ENCODE results near the gene KDM4B. TPM values are rescaled to one million over a fixed set of nuclear protein-coding genes. Genes with fewer than 3 reads are reported as not detected.

Gene KDM4B
- total and polyA plus RNA-seq, 12 donors, result 12.4 to 35.8 (median 30.3) TPM

- no peak for DNase-seq
Observed at GRCh38 chr19:5048727-5049553, 80.0 kb downstream of the KDM4B start.

GRCh38 chr19:5049561-5049960, 80.6 kb downstream of the KDM4B start:
- Histone ChIP-seq H3K4me1 (peaks cover 19 to 66% (median 44%) of the 10 kb centered on the region in 9 donors), H3K4me3 (no peak overlapping the region), H3K27me3 (no peaks in the 10 kb centered on the region), H3K27ac (no peak overlapping the region), H3K36me3 (peaks cover 0 to 67% (median 7%) of the 10 kb centered on the region in 9 donors), H3K9me3 (no peaks in the 10 kb centered on the region)
- intact Hi-C loops (cut with DNase I), result loop anchor here (5.0 to 10.0 kb wide), 4 partner anchors 93 to 528 kb away; no protein-coding TSS in a partner anchor
- ATAC-seq (no peak), DNase-seq (no peak)
- TF ChIP-seq CTCF (IDR thresholded peaks at IDR 0.05), result no peak
- WGBS, 2 donors, result 83 to 84% methylated on average over 9 of the region's 9 CpGs

More at GRCh38 chr19:5048727-5049553, 80.0 kb downstream of the KDM4B start:
- Histone ChIP-seq H3K4me1 (peaks cover 19 to 60% (median 39%) of the 10 kb centered on the region in 9 donors), H3K27me3 (no peaks in the 10 kb centered on the region), H3K27ac (no peak overlapping the region), H3K4me3 (no peak overlapping the region), H3K36me3 (peaks cover 0 to 62% (median 7%) of the 10 kb centered on the region in 9 donors), H3K9me3 (no peaks in the 10 kb centered on the region)
- WGBS, 2 donors, result 70 to 74% methylated on average over 36 of the region's 36 CpGs
- peak; percentile 11 to 54 (median 23) for ATAC-seq
- intact Hi-C loops (cut with DNase I), result loop anchor here (5.0 to 10.0 kb wide), 4 partner anchors 93 to 528 kb away; no protein-coding TSS in a partner anchor
- TF ChIP-seq CTCF (IDR thresholded peaks at IDR 0.05), result no peak

GRCh38 chr19:5050067-5050656, 81.2 kb downstream of the KDM4B start:
- DNase-seq (no peak), ATAC-seq (no peak)
- intact Hi-C loops (cut with DNase I), result loop anchor here in 4 of 10 donors (10.0 kb wide), 3 partner anchors 85 to 105 kb away; no protein-coding TSS in a partner anchor
- H3K4me1 ChIP-seq, result peaks cover 19 to 71% (median 50%) of the 10 kb centered on the region in 9 donors
- H3K4me3 ChIP-seq, result no peak overlapping the region
- 74 to 84% methylated on average over 16 of the region's 16 CpGs for WGBS, 2 donors
- no peak overlapping the region for H3K27ac ChIP-seq
- peaks cover 0 to 68% (median 7%) of the 10 kb centered on the region in 9 donors for H3K36me3 ChIP-seq
- no peaks in the 10 kb centered on the region for H3K27me3 ChIP-seq
- TF ChIP-seq CTCF (IDR thresholded peaks at IDR 0.05), result no peak
- no peaks in the 10 kb centered on the region for H3K9me3 ChIP-seq

GRCh38 chr19:5050905-5051304, 82.0 kb downstream of the KDM4B start:
- ATAC-seq, result no peak
- H3K4me3 ChIP-seq, result no peak overlapping the region
- no peak for DNase-seq
- WGBS, 2 donors, result 87 to 96% methylated on average over 15 to 16 of the region's 16 CpGs
- peaks cover 19 to 74% (median 53%) of the 10 kb centered on the region in 9 donors for H3K4me1 ChIP-seq
- TF ChIP-seq CTCF (IDR thresholded peaks at IDR 0.05), result no peak
- no peaks in the 10 kb centered on the region for H3K27me3 ChIP-seq
- H3K27ac ChIP-seq, result no peak overlapping the region
- intact Hi-C loops (cut with DNase I), result loop anchor here in 4 of 10 donors (10.0 kb wide), 3 partner anchors 84 to 104 kb away; no protein-coding TSS in a partner anchor
- peaks cover 0 to 68% (median 7%) of the 10 kb centered on the region in 9 donors for H3K36me3 ChIP-seq
- no peaks in the 10 kb centered on the region for H3K9me3 ChIP-seq

Measured in heart right ventricle (tissue), 16 donors.